ENCODE results near the gene LNPEP. TPM values are rescaled to one million over a fixed set of nuclear protein-coding genes. Genes with fewer than 3 reads are reported as not detected.

Gene LNPEP
- total and polyA plus RNA-seq, 10 of the 15 experiments (the other 5 are each of a cell fraction or from before 2014, with no cell fraction given) = 5.6 to 54.9 (median 25.0) TPM

- in situ Hi-C loops (cut with MboI) (loop anchor here (25.0 kb wide), 1 partner anchor 1866 kb away; no protein-coding TSS in a partner anchor), intact Hi-C loops (cut with micrococcal nuclease; ENCODE audit: unreplicated experiment) (no loop called here)
- POLR2A ChIA-PET = interaction anchor here (0.5 kb wide), 1 partner anchor 134 kb away, joined by 3 read pairs; no protein-coding TSS in a partner anchor
- no peaks in the 10 kb centered on the region for H3K79me2 ChIP-seq (ENCODE audit: control insufficient read depth, insufficient read depth, low read length)
- H2AFZ ChIP-seq (ENCODE audit: control insufficient read depth, low read depth, low read length) = no peak overlapping the region
- H3K9ac ChIP-seq (ENCODE audit: control insufficient read depth, insufficient read depth, low read length) = no peak overlapping the region
- no peaks in the 10 kb centered on the region for H3K27me3 ChIP-seq (replicated peaks in 1 of 2; ENCODE audit: control insufficient read depth in 2 of 2, insufficient read depth in 2 of 2, low read length in 1 of 2)
- peaks cover 3 to 31% of the 10 kb centered on the region in 2 experiments for H3K36me3 ChIP-seq (ENCODE audit: control insufficient read depth in 2 of 2, insufficient read depth in 2 of 2, low read length in 1 of 2)
- BruUV-seq (replicated peaks) = no TSS peak
- TF ChIP-seq CBX5 (IDR thresholded peaks at IDR 0.05; ENCODE audit: low read depth) (no peak), TAF1 (IDR thresholded peaks at IDR 0.05; ENCODE audit: borderline replicate concordance, low read depth, low read length) (no peak), MYC (IDR thresholded peaks at IDR 0.05; ENCODE audit: insufficient read depth, insufficient read length, insufficient replicate concordance, low read length, severe bottlenecking) (no peak), CEBPZ (IDR thresholded peaks at IDR 0.05; ENCODE audit: low read depth, low read length) (no peak), SUPT20H (IDR thresholded peaks at IDR 0.05; ENCODE audit: borderline replicate concordance, control insufficient read depth, low read depth, low read length) (no peak), YBX1 (IDR thresholded peaks at IDR 0.05) (no peak)
- TF ChIP-seq, protein P1, sequence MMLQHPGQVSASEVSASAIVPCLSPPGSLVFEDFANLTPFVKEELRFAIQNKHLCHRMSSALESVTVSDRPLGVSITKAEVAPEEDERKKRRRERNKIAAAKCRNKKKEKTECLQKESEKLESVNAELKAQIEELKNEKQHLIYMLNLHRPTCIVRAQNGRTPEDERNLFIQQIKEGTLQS (IDR thresholded peaks at IDR 0.05; ENCODE audit: borderline replicate concordance, extremely low read depth, low read depth, low read length) = no peak
- FAIRE-seq (no peak), ATAC-seq (no peak), DNase-seq (ENCODE audit: low read depth, low spot score) (no peak)
- no peak overlapping the region for H3K4me3 ChIP-seq
- SMC1A ChIA-PET (ENCODE audit: uncharacterized antibody, unreplicated experiment) = interaction anchor here (0.6 to 1.3 kb wide), 4 partner anchors 152 to 252 kb away, joined by 3 to 6 read pairs (median 4); no protein-coding TSS in a partner anchor
- no peak overlapping the region for H3K27ac ChIP-seq (ENCODE audit: control insufficient read depth, insufficient read depth)
- WGBS (ENCODE audit: insufficient coverage, insufficient replicate concordance, low lambda C conversion rate, missing lambda C conversion rate) = 91% methylated on average over 1 of the region's 1 CpG
- CTCF ChIA-PET = interaction anchor here (0.6 to 1.7 kb wide), 5 partner anchors 11 to 153 kb away, joined by 3 to 8 read pairs (median 3); partner anchors contain the start of gene LIX1
- H3K4me1 ChIP-seq (ENCODE audit: control insufficient read depth, insufficient read depth, low read length) = peaks cover 5% of the 10 kb centered on the region; the same call in 1 of the 2 replicates
- no peak overlapping the region for H3K4me2 ChIP-seq (ENCODE audit: control insufficient read depth, insufficient read depth)
- RAD21 ChIA-PET (ENCODE audit: unreplicated experiment) = interaction anchor here (0.9 to 1.6 kb wide), 3 partner anchors 24 to 287 kb away, joined by 3 to 4 read pairs (median 4); no protein-coding TSS in a partner anchor
- H3K9me3 ChIP-seq (replicated peaks; ENCODE audit: control insufficient read depth, insufficient read depth, low read length) = no peaks in the 10 kb centered on the region
- no peaks in the 10 kb centered on the region for H4K20me1 ChIP-seq (ENCODE audit: control insufficient read depth, insufficient read depth)
Observed at GRCh38 chr5:97021416-97021815, 85.5 kb downstream of the LNPEP start.

Data from GM12878 (cell line).